Testis (tissue), 2 donors: ENCODE data around the gene POTEC.
"Not testable (repeated sequence)": the region's sequence is repeated elsewhere in the genome, so short reads cannot be mapped to it uniquely, and the experiment has no call there.

Experiments
- CTCF ChIP-seq, 3 experiments: fragments of 450-650 bp in 2 of 3; fragments of 200-600 bp in 1 of 3; sonication (generic) in 1 of 3; IDR thresholded peaks; one replicate each; pipeline ENCODE4 v1.5.1; 2016 to 2019; ENCODE audit warnings: antibody characterized with exemption in 3 of 3, mild to moderate bottlenecking in 2 of 3, moderate library complexity in 1 of 3
- POLR2A ChIP-seq: fragments of 450-650 bp; IDR thresholded peaks from one replicate; pipeline ENCODE4 v1.6.1; 2017; ENCODE audit warnings: antibody characterized with exemption, mild to moderate bottlenecking, moderate library complexity

- TF ChIP-seq CTCF (IDR thresholded peaks at IDR 0.05); POLR2A: not testable (repeated sequence)
Measured at GRCh38 chr18:14488789-14489188, 54.6 kb downstream of the POTEC start.
